ENCODE data around the gene MORN3. TPM values are rescaled to one million over a fixed set of nuclear protein-coding genes. Genes with fewer than 3 reads are reported as not detected.
A peak's percentile ranks its signal among the peaks of the same experiment; 100 is the strongest.

MORN3 gene
- total and polyA plus RNA-seq, 2 of the 4 experiments (the other 2 are of a cell fraction): 0.18 to 0.22 TPM

GRCh38 chr12:121712190-121712460 lies 42.7 kb upstream of the MORN3 start:
- Histone ChIP-seq H4K8ac (ENCODE audit: low read depth in 2 of 2, low read length in 2 of 2) (peak overlapping the region; percentile 32 to 93), H3K9me1 (ENCODE audit: insufficient read depth, low read length) (peaks cover 22% of the 10 kb centered on the region), H4K91ac (ENCODE audit: insufficient read depth, low read depth, low read length) (peak overlapping the region; percentile 81; the same call in 1 of the 2 replicates), H3K56ac (ENCODE audit: extremely low read depth, insufficient read depth, low read length) (peak overlapping the region; percentile 72), H3K23ac (ENCODE audit: low read depth, low read length) (peak overlapping the region; percentile 61), H3K4ac (ENCODE audit: low read depth, low read length) (peak overlapping the region; percentile 87), H3K18ac (ENCODE audit: low read depth, low read length) (peak overlapping the region; percentile 70), H2BK120ac (ENCODE audit: low read depth, low read length) (peak overlapping the region; percentile 83), H2AK5ac (ENCODE audit: low read depth, low read length) (peak overlapping the region; percentile 11; the same call in 1 of the 2 replicates), H3K27ac (ENCODE audit: insufficient read depth, low read length) (peak overlapping the region; percentile 64), H2AFZ (replicated peaks; ENCODE audit: low read length, poor library complexity) (peak overlapping the region; percentile 90), H2BK15ac (ENCODE audit: low read depth, low read length) (no peak overlapping the region), H2BK5ac (ENCODE audit: low read depth, low read length, poor library complexity, severe bottlenecking) (peak overlapping the region; percentile 48), H3K79me1 (ENCODE audit: low read depth in 1 of 2, low read length in 2 of 2) (peaks cover 26 to 46% of the 10 kb centered on the region in 2 experiments; a peak in 3 of 4 replicates), H4K20me1 (ENCODE audit: insufficient read depth, low read length) (peaks cover 6% of the 10 kb centered on the region; the same call in 1 of the 2 replicates), H2AK9ac (replicated peaks; ENCODE audit: low read depth, low read length, poor library complexity) (peak overlapping the region; percentile 66), H3K4me1 (ENCODE audit: control insufficient read depth, insufficient read depth, low read length) (peaks cover 8% of the 10 kb centered on the region), H3K14ac (replicated peaks; ENCODE audit: low read depth, low read length) (peak overlapping the region; percentile 97), H2BK20ac (ENCODE audit: low read depth, low read length) (no peak overlapping the region), H3K36me3 (ENCODE audit: control insufficient read depth, insufficient read depth, low read length) (0 out of 2 replicates have a peak, but pooled peaks cover 1% of the 10 kb centered on the region), H3K4me3 (ENCODE audit: insufficient read depth, low read depth, low read length) (peak overlapping the region; percentile 75), H3K9ac (ENCODE audit: low read depth, low read length) (peak overlapping the region; percentile 69), H3K4me2 (ENCODE audit: low read depth, low read length) (peak overlapping the region; percentile 99), H4K5ac (ENCODE audit: low read depth, low read length) (peak overlapping the region; percentile 58), H3K9me3 (ENCODE audit: control insufficient read depth, insufficient read depth, low read length) (no peaks in the 10 kb centered on the region), H3K27me3 (ENCODE audit: control insufficient read depth, insufficient read depth, low read length) (no peaks in the 10 kb centered on the region)
- no TSS peak for BruUV-seq (replicated peaks)
- intact Hi-C loops (cut with micrococcal nuclease): loop anchor here (5.0 kb wide), 2 partner anchors 55 to 80 kb away; partner anchors contain the start of gene RHOF
- ChIA-PET CTCF (interaction anchor here (0.6 to 1.5 kb wide), 4 partner anchors 53 to 321 kb away, joined by 3 to 6 read pairs (median 4); no protein-coding TSS in a partner anchor), POLR2A (ENCODE audit: unreplicated experiment) (interaction anchor here (0.5 kb wide), 2 partner anchors 72 to 185 kb away, joined by 4 to 6 read pairs; no protein-coding TSS in a partner anchor)
- TF ChIP-seq RAD21 (IDR thresholded peaks at IDR 0.05; ENCODE audit: low read length): no peak
- no peak for TF ChIP-seq NFE2L2 (IDR thresholded peaks at IDR 0.05; ENCODE audit: low read depth, low read length)
- TF ChIP-seq CHD1 (IDR thresholded peaks at IDR 0.05; ENCODE audit: low read depth, low read length): no peak
- no peak for TF ChIP-seq POLR2A (IDR thresholded peaks at IDR 0.05; ENCODE audit: low read depth, low read length)
- no peak for TF ChIP-seq BHLHE40 (IDR thresholded peaks at IDR 0.05; ENCODE audit: low read depth, low read length)
- no peak for TF ChIP-seq MXI1 (IDR thresholded peaks at IDR 0.05; ENCODE audit: borderline replicate concordance, low read depth, low read length)
- TF ChIP-seq MAZ (IDR thresholded peaks at IDR 0.05; ENCODE audit: borderline replicate concordance, low read depth, low read length): no peak
- TF ChIP-seq RFX5 (IDR thresholded peaks at IDR 0.05; ENCODE audit: low read depth, low read length): no peak
- TF ChIP-seq MAFK (IDR thresholded peaks at IDR 0.05; ENCODE audit: low read depth, low read length): no peak
- TF ChIP-seq CTCF (conservative IDR thresholded peaks at IDR 0.05; ENCODE audit: low read depth, low read length): no peak
- TF ChIP-seq SMC3 (IDR thresholded peaks at IDR 0.05; ENCODE audit: low read depth, low read length): no peak
- TF ChIP-seq ELK1 (IDR thresholded peaks at IDR 0.05; ENCODE audit: borderline replicate concordance, low read depth, low read length): no peak
- no peak for TF ChIP-seq RCOR1 (IDR thresholded peaks at IDR 0.05; ENCODE audit: insufficient replicate concordance, low read length)
- TF ChIP-seq USF2 (IDR thresholded peaks at IDR 0.05; ENCODE audit: low read depth, low read length): no peak
- TF ChIP-seq CEBPB (IDR thresholded peaks at IDR 0.05; ENCODE audit: low read depth, low read length): no peak
- TF ChIP-seq FOS (IDR thresholded peaks at IDR 0.05; ENCODE audit: low read depth, low read length): no peak
- peak; percentile 27 for ATAC-seq (ENCODE audit: low read depth)
- WGBS, 2 experiments (ENCODE audit: extremely low coverage in 2 of 2, insufficient read length in 1 of 2): 0% methylated on average over 2 of the region's 16 CpGs; no CpG with 5 or more reads in 1 of the 2 experiments
- dilution Hi-C loops (cut with HindIII; ENCODE audit: low sequenced_read_pairs, unreplicated experiment): no loop called here
- no peak for DNase-seq
- in situ Hi-C loops (cut with MboI; ENCODE audit: low sequenced_read_pairs): no loop called here

All from IMR-90 (cell line).